ENCODE results near the gene GPR161.

- TF ChIP-seq CTCF (IDR thresholded peaks at IDR 0.05) = no peak
- TF ChIP-seq EP300 (IDR thresholded peaks at IDR 0.05) = no peak
- TF ChIP-seq POLR2A (IDR thresholded peaks at IDR 0.05) = no peak
Measured at GRCh38 chr1:168159979-168160378, 23.2 kb upstream of the GPR161 start.

All from tibial nerve (tissue), 4 donors.